GM18519 (cell line): ENCODE data around the gene XPOT.

Experiments
- ATAC-seq: cut with Tn5 transposase; IDR thresholded peaks from one replicate; pipeline ENCODE4 v1.9.1; 2021; ENCODE audit warnings: mild to moderate bottlenecking, moderate library complexity; ENCODE audit not compliant: unreplicated experiment, low FRiP score

XPOT gene

GRCh38 chr12:64413884-64414283 lies 9.7 kb downstream of the XPOT start:
- no peak for ATAC-seq

GRCh38 chr12:64418209-64418608 lies 14.0 kb downstream of the XPOT start:
- ATAC-seq: no peak

GRCh38 chr12:64419696-64420095 lies 15.5 kb downstream of the XPOT start:
- no peak for ATAC-seq

GRCh38 chr12:64427988-64428387 lies 23.8 kb downstream of the XPOT start:
- ATAC-seq: no peak

- no peak for ATAC-seq
These were observed 24.8 kb downstream of the XPOT start for GRCh38 chr12:64428956-64429355.

- no peak for ATAC-seq
These were observed 26.7 kb downstream of the XPOT start for GRCh38 chr12:64430886-64431285.

GRCh38 chr12:64431791-64432190 lies 27.6 kb downstream of the XPOT start:
- ATAC-seq: no peak

GRCh38 chr12:64433915-64434314 lies 29.7 kb downstream of the XPOT start:
- ATAC-seq: no peak

- ATAC-seq: no peak
These were observed 35.9 kb downstream of the XPOT start for GRCh38 chr12:64440100-64440499.

GRCh38 chr12:64445490-64445889 lies 41.3 kb downstream of the XPOT start:
- ATAC-seq: no peak

GRCh38 chr12:64446295-64446694 lies 42.1 kb downstream of the XPOT start:
- ATAC-seq: no peak

GRCh38 chr12:64450057-64450640 lies 46.0 kb downstream of the XPOT start:
- ATAC-seq: no peak

GRCh38 chr12:64450711-64451486 lies 46.7 kb downstream of the XPOT start:
- no peak for ATAC-seq

- ATAC-seq: peak; percentile 88
These were observed 47.7 kb downstream of the XPOT start, which contains the start of gene TBK1 for GRCh38 chr12:64451687-64452558. TSS of gene TBK1 (plus strand) at chr12:64452120. CDS start at chr12:64455871, 3,751 bp downstream.

GRCh38 chr12:64452559-64453329 lies 48.6 kb downstream of the XPOT start:
- no peak for ATAC-seq

GRCh38 chr12:64455506-64455905 lies 51.3 kb downstream of the XPOT start:
- no peak for ATAC-seq

- no peak for ATAC-seq
These were observed 51.9 kb downstream of the XPOT start for GRCh38 chr12:64456119-64456518.

GRCh38 chr12:64457032-64457431 lies 52.8 kb downstream of the XPOT start:
- no peak for ATAC-seq

- ATAC-seq: no peak
These were observed 53.3 kb downstream of the XPOT start for GRCh38 chr12:64457466-64457865.

GRCh38 chr12:64457923-64458322 lies 53.7 kb downstream of the XPOT start:
- ATAC-seq: no peak
